T-helper 9 cell (primary cell): Measurements from ENCODE around the gene ALDH5A1.

Experiments used
- DNase-seq: peaks from one replicate; pipeline ENCODE4 v3.0.0-alpha.2; 2020

ALDH5A1 gene

DNA sequence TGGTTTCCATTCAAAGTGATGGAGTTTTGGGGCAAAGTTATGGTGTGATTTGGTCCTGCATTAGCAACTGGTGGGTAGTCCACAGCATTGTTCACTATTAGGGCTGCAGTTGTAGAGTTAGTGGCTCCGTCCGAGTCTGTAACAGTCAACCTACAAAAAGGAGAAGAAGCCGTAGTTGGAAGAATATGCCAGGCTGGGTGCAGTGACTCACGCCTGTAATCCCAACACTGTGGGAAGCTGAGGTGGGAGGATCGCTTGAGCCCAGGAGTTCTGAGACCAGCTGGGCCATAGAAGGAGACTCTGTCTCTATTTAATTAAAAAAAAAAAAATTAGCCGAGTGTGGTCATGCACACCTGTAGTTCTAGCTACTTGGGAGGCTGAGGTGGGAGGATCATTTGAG, 81.7 kb downstream of the ALDH5A1 start:
- no peak for DNase-seq

DNA sequence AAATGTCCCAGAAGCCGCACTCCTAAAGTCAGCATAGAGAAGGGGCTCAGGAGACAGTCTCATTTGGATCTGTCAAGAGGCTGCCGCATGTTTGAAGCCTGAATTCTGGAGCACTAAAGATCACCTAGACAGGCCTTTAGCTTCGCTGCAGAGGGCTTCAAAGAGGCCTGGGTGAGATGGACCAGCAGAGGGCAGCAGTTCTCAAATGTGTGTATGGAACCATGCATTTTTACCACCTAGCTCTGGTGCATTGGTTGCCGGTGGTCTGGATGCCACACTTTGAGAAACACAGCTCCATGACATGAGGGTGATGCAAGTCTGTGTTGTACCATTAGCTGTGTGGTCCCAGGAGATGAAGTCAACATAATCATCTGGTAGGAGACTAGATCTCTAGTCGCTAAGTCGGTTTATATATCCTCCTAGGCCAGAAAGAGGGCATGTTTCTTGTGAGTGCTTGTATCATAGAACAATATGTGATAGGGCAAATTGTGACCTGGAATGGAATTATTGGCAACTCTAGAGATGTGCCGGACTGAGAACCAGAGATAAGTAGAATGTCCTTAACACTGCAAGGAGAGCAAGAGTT, 86.4 kb downstream of the ALDH5A1 start:
- DNase-seq: peak; percentile 69

DNA sequence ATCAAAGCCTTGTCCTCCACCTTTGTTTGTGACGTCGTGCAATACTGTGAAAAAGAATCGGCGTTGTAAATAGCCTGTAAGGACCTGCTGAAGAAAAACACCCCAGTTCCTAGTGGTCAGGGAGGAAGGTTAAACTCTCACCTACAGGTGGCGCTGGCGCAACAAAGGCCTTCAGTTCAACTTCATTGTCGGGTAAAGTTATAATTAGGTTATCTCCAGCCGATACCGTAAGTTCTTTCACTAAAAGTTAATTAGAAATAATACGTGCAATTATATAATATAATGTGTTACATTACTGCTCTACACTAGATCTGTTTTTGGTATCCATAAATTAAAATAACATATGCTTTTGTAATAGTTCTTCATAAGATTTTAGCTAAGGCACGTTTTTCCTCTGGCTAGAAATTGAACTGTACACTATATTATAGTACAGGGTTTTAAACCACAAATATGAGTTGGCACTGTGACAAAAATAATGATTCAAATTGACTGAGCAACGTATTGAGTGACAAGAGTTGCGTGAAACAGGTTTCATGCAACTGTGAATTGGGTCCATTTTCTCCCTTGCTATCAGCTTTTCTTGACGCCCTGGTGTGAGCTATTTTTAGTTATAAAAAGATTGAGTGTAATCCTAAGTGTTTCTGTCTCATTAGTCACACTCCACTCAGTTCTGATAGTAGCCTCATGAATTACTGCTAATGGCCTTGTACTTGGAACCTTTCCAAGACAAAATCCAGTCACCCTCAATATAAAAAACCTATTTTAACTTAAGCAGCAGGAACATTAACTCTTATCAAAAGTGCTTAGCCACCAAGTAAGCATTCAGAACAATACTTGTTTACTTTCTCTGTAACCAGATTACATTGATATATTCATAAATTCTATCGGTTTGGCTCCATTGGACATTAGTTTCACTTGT, 89.0 kb downstream of the ALDH5A1 start:
- DNase-seq: peak; percentile 70

DNA sequence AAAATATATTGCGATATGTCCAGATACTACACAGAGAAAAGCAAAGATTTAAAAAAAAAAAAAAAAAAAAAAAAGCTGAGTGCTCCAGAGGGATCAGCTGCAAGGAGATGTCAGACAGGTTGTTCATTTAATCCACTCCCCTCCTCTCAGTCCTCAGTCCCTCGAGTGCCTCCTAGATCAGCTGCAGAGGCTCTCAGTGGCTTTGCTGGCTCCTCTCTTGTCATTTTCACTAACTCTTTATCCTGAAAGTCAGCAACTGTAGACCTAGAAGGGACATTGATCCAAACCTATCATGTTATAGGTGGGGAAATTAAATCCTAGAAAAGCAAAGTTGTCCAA, 89.6 kb downstream of the ALDH5A1 start:
- DNase-seq: no peak
